GM23338 (cell line): ENCODE results near the gene PPP1R36. TPM values are rescaled to one million over a fixed set of nuclear protein-coding genes. Genes with fewer than 3 reads are reported as not detected.
"Not testable (repeated sequence)": the region's sequence is repeated elsewhere in the genome, so short reads cannot be mapped to it uniquely, and the experiment has no call there.

Source experiments
- ATAC-seq: fragments of 200-7000 bp; cut with Tn5 transposase; 3 replicates; pipeline ENCODE4 v1.9.1; 2020
- DNase-seq: peaks from one replicate; pipeline ENCODE4 v3.0.0-alpha.2; 2015; ENCODE audit warnings: low spot score
- H2AFZ ChIP-seq: fragments of 200-600 bp; sonication (generic); 2 replicates; pipeline ENCODE4 v1.8.0; 2016; ENCODE audit warnings: antibody characterized with exemption, mild to moderate bottlenecking, moderate library complexity
- H3F3A ChIP-seq: fragments of 200-600 bp; sonication (generic); replicated peaks from 2 replicates; pipeline ENCODE4 v1.8.0; 2017; ENCODE audit warnings: antibody characterized with exemption, mixed run types, low read depth
- H3K27ac ChIP-seq: fragments of 200-600 bp; sonication (generic); 2 replicates; pipeline ENCODE4 v1.6.1; 2016; ENCODE audit warnings: low read depth
- H3K27me3 ChIP-seq: fragments of 200-600 bp; sonication (generic); 2 replicates; pipeline ENCODE4 v1.8.0; 2016; ENCODE audit warnings: mild to moderate bottlenecking, mixed run types, moderate library complexity; ENCODE audit not compliant: insufficient read depth
- H3K36me3 ChIP-seq: fragments of 200-600 bp; sonication (generic); 2 replicates; pipeline ENCODE4 v1.8.0; 2016; ENCODE audit warnings: mild to moderate bottlenecking; ENCODE audit not compliant: insufficient read depth
- H3K4me1 ChIP-seq: fragments of 200-600 bp; sonication (generic); 2 replicates; pipeline ENCODE4 v1.8.0; 2016; ENCODE audit warnings: mild to moderate bottlenecking, moderate library complexity; ENCODE audit not compliant: insufficient read depth
- H3K4me2 ChIP-seq: fragments of 200-600 bp; sonication (generic); 2 replicates; pipeline ENCODE4 v1.7.1; 2017; ENCODE audit warnings: mixed run types
- H3K4me3 ChIP-seq: fragments of 200-600 bp; sonication (generic); 2 replicates; pipeline ENCODE4 v1.6.1; 2016; ENCODE audit warnings: mixed run types
- H3K79me2 ChIP-seq: fragments of 200-600 bp; sonication (generic); replicated peaks from 2 replicates; pipeline ENCODE4 v1.8.0; 2017; ENCODE audit warnings: mild to moderate bottlenecking; ENCODE audit not compliant: insufficient read depth
- H3K9me2 ChIP-seq: fragments of 200-600 bp; sonication (generic); 2 replicates; pipeline ENCODE4 v1.8.0; 2017; ENCODE audit not compliant: insufficient read depth
- H4K20me1 ChIP-seq: fragments of 200-600 bp; sonication (generic); replicated peaks from 2 replicates; pipeline ENCODE4 v1.8.0; 2017; ENCODE audit warnings: mild to moderate bottlenecking; ENCODE audit not compliant: insufficient read depth
- H3K27ac Mint-ChIP-seq: 2 replicates; pipeline ENCODE4 v1.8.0; 2020; ENCODE audit warnings: inconsistent platforms, mild to moderate bottlenecking, moderate library complexity, mixed read lengths
- H3K27me3 Mint-ChIP-seq: 3 replicates; pipeline ENCODE4 v1.8.0; 2022; ENCODE audit warnings: low read depth, mild to moderate bottlenecking, moderate library complexity, mixed read lengths, inconsistent platforms; ENCODE audit not compliant: insufficient read depth, poor library complexity
- H3K36me3 Mint-ChIP-seq: 3 replicates; pipeline ENCODE4 v1.8.0; 2021; ENCODE audit warnings: low read depth, mild to moderate bottlenecking, inconsistent platforms, moderate library complexity, mixed read lengths
- H3K4me1 Mint-ChIP-seq: 3 replicates; pipeline ENCODE4 v1.8.0; 2020; ENCODE audit warnings: mild to moderate bottlenecking, inconsistent platforms, mixed read lengths
- H3K4me3 Mint-ChIP-seq: 3 replicates; pipeline ENCODE4 v1.8.0; 2021; ENCODE audit warnings: moderate library complexity, mild to moderate bottlenecking, inconsistent platforms, mixed read lengths
- H3K9me3 Mint-ChIP-seq: 3 replicates; pipeline ENCODE4 v1.8.0; 2020; ENCODE audit warnings: moderate library complexity, mild to moderate bottlenecking, inconsistent platforms, mixed read lengths
- CREB1 ChIP-seq: fragments of 250-450 bp; sonication (Bioruptor Pico); IDR thresholded peaks from 2 replicates; pipeline ENCODE4 v1.5.0; 2020; ENCODE audit warnings: low read depth, mild to moderate bottlenecking, moderate library complexity
- ETS1 ChIP-seq: IDR thresholded peaks from 2 replicates; pipeline ENCODE4 v1.6.1; 2016; ENCODE audit warnings: antibody characterized with exemption
- EZH2 ChIP-seq: fragments of 200-600 bp; sonication (generic); IDR thresholded peaks from one replicate; pipeline ENCODE4 v1.8.0; 2017; ENCODE audit warnings: antibody characterized with exemption, mild to moderate bottlenecking, low read depth; ENCODE audit not compliant: unreplicated experiment
- NANOG ChIP-seq: IDR thresholded peaks from 2 replicates; pipeline ENCODE4 v1.6.1; 2016; ENCODE audit warnings: antibody characterized with exemption, borderline replicate concordance
- POLR2AphosphoS5 ChIP-seq: IDR thresholded peaks from 2 replicates; pipeline ENCODE4 v1.6.1; 2016; ENCODE audit warnings: antibody characterized with exemption, low read depth
- STAT1 ChIP-seq: IDR thresholded peaks from one replicate; pipeline ENCODE4 v1.6.1; 2016; ENCODE audit warnings: antibody characterized with exemption; ENCODE audit not compliant: unreplicated experiment
- ZNF114 ChIP-seq: fragments of 250-450 bp; sonication (Bioruptor Pico); IDR thresholded peaks from 2 replicates; pipeline ENCODE4 v1.5.0; 2020; ENCODE audit warnings: mild to moderate bottlenecking, moderate library complexity
- ZNF331 ChIP-seq: fragments of 250-450 bp; sonication (Bioruptor Pico); IDR thresholded peaks from 2 replicates; pipeline ENCODE4 v1.5.0; 2020; ENCODE audit warnings: low read depth, mild to moderate bottlenecking, moderate library complexity
- polyA plus RNA-seq: library from polyadenylated mRNA; unstranded; fragments of >200 nt; fragmentation: Nextera tagmentation; extraction: Ambion mirVana; gene quantifications from 2 replicates; pipeline ENCODE4 v1.2.1, GENCODE V29; 2016
- total RNA-seq: library from RNA; depleted of rRNA; stranded (reverse); fragments of >200 nt; shearing (Covaris generic); gene quantifications from 2 replicates; pipeline ENCODE4 v1.2.3, GENCODE V29; 2014
- TF ChIP-seq, protein P1 (sequence below): IDR thresholded peaks from one replicate; pipeline ENCODE4 v1.6.1; 2018; ENCODE audit warnings: antibody characterized with exemption; ENCODE audit not compliant: unreplicated experiment
- TF ChIP-seq, protein P2 (sequence below), 2 experiments: fragments of 200-600 bp in 1 of 2; sonication (generic) in 1 of 2; conservative IDR thresholded peaks; 2 replicates each; pipeline versions ENCODE4 v1.5.1 to v1.6.1; 2016 to 2017; ENCODE audit warnings: antibody characterized with exemption in 2 of 2, low read depth in 2 of 2, mild to moderate bottlenecking in 2 of 2, moderate library complexity in 1 of 2

PPP1R36 gene
- total and polyA plus RNA-seq, 2 experiments from 2014 or later: 0.42 to 1.4 TPM

GRCh38 chr14:64630778-64631177 is 81.0 kb downstream of the PPP1R36 start:
- no peak for TF ChIP-seq POLR2AphosphoS5
- TF ChIP-seq, protein P1, sequence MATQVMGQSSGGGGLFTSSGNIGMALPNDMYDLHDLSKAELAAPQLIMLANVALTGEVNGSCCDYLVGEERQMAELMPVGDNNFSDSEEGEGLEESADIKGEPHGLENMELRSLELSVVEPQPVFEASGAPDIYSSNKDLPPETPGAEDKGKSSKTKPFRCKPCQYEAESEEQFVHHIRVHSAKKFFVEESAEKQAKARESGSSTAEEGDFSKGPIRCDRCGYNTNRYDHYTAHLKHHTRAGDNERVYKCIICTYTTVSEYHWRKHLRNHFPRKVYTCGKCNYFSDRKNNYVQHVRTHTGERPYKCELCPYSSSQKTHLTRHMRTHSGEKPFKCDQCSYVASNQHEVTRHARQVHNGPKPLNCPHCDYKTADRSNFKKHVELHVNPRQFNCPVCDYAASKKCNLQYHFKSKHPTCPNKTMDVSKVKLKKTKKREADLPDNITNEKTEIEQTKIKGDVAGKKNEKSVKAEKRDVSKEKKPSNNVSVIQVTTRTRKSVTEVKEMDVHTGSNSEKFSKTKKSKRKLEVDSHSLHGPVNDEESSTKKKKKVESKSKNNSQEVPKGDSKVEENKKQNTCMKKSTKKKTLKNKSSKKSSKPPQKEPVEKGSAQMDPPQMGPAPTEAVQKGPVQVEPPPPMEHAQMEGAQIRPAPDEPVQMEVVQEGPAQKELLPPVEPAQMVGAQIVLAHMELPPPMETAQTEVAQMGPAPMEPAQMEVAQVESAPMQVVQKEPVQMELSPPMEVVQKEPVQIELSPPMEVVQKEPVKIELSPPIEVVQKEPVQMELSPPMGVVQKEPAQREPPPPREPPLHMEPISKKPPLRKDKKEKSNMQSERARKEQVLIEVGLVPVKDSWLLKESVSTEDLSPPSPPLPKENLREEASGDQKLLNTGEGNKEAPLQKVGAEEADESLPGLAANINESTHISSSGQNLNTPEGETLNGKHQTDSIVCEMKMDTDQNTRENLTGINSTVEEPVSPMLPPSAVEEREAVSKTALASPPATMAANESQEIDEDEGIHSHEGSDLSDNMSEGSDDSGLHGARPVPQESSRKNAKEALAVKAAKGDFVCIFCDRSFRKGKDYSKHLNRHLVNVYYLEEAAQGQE: no peak
- H3K27me3 ChIP-seq: no peaks in the 10 kb centered on the region
- H3K4me2 ChIP-seq: no peak overlapping the region
- no peak for ATAC-seq
- Mint-ChIP-seq H3K36me3 (no peaks in the 10 kb centered on the region), H3K4me1 (peaks cover 18% of the 10 kb centered on the region), H3K27ac (no peak overlapping the region), H3K9me3 (no peaks in the 10 kb centered on the region), H3K27me3 (peaks cover 4% of the 10 kb centered on the region), H3K4me3 (no peak overlapping the region)
- H3K4me1 ChIP-seq: peaks cover 6% of the 10 kb centered on the region; the same call in 1 of the 2 replicates
- no peaks in the 10 kb centered on the region for H3F3A ChIP-seq
- no peak overlapping the region for H3K27ac ChIP-seq
- H3K9me2 ChIP-seq: no peaks in the 10 kb centered on the region; the same call in none of the 2 replicates
- H4K20me1 ChIP-seq: no peaks in the 10 kb centered on the region
- no peak overlapping the region for H2AFZ ChIP-seq
- no peak overlapping the region for H3K4me3 ChIP-seq
- H3K79me2 ChIP-seq: no peaks in the 10 kb centered on the region
- H3K36me3 ChIP-seq: no peaks in the 10 kb centered on the region
- DNase-seq: no peak

DNA sequence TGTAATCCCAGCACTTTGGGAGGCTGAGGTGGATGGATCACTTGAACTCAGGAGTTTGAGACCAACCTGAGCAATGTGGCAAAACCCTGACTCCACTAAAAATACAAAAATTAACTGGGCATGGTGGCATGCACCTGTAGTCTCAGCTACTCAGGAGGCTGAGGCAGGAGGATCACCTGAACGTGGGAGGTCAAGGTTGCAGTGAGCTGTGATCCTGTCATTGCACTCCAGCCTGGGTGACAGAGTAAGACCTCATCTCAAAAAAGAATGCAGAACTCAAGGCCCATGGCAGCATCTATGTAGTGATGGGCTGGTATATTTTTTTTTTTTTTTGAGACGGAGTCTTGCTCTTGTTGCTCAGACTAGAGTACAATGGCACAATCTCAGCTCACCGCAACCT is 81.5 kb downstream of the PPP1R36 start:
- H3K4me3 Mint-ChIP-seq, H4K20me1 ChIP-seq, H3K27me3 ChIP-seq, H3K4me3 ChIP-seq, ATAC-seq, H3K27ac ChIP-seq, H2AFZ ChIP-seq, H3K36me3 ChIP-seq, DNase-seq, H3K27me3 Mint-ChIP-seq, H3K4me2 ChIP-seq, H3K27ac Mint-ChIP-seq, H3K36me3 Mint-ChIP-seq, H3K9me2 ChIP-seq, H3K4me1 ChIP-seq, H3K79me2 ChIP-seq, H3K9me3 Mint-ChIP-seq, H3F3A ChIP-seq: not testable (repeated sequence)
- peaks cover 14% of the 10 kb centered on the region for H3K4me1 Mint-ChIP-seq

- Histone ChIP-seq H3K4me1 (peaks cover 6% of the 10 kb centered on the region; the same call in 1 of the 2 replicates), H4K20me1 (no peaks in the 10 kb centered on the region), H3F3A (no peaks in the 10 kb centered on the region), H3K27ac (no peak overlapping the region), H3K79me2 (no peaks in the 10 kb centered on the region), H2AFZ (no peak overlapping the region), H3K27me3 (no peaks in the 10 kb centered on the region), H3K4me3 (no peak overlapping the region), H3K9me2 (no peaks in the 10 kb centered on the region; the same call in none of the 2 replicates), H3K4me2 (no peak overlapping the region), H3K36me3 (no peaks in the 10 kb centered on the region)
- Mint-ChIP-seq H3K4me1 (peaks cover 14% of the 10 kb centered on the region), H3K27ac (no peak overlapping the region), H3K27me3 (peaks cover 4% of the 10 kb centered on the region), H3K36me3 (no peaks in the 10 kb centered on the region), H3K9me3 (no peaks in the 10 kb centered on the region), H3K4me3 (no peak overlapping the region)
- DNase-seq: no peak
- ATAC-seq: no peak
- TF ChIP-seq ETS1: no peak
- no peak for TF ChIP-seq ZNF114 (CRISPR knock-in tag)
- TF ChIP-seq, protein P1: no peak
- TF ChIP-seq, protein P2, sequence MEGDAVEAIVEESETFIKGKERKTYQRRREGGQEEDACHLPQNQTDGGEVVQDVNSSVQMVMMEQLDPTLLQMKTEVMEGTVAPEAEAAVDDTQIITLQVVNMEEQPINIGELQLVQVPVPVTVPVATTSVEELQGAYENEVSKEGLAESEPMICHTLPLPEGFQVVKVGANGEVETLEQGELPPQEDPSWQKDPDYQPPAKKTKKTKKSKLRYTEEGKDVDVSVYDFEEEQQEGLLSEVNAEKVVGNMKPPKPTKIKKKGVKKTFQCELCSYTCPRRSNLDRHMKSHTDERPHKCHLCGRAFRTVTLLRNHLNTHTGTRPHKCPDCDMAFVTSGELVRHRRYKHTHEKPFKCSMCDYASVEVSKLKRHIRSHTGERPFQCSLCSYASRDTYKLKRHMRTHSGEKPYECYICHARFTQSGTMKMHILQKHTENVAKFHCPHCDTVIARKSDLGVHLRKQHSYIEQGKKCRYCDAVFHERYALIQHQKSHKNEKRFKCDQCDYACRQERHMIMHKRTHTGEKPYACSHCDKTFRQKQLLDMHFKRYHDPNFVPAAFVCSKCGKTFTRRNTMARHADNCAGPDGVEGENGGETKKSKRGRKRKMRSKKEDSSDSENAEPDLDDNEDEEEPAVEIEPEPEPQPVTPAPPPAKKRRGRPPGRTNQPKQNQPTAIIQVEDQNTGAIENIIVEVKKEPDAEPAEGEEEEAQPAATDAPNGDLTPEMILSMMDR (conservative IDR thresholded peaks at IDR 0.05; ENCODE audit: low read depth in 2 of 2): no peak
- TF ChIP-seq CREB1 (CRISPR knock-in tag): no peak
- TF ChIP-seq STAT1: no peak
- no peak for TF ChIP-seq ZNF331
- TF ChIP-seq NANOG: no peak
- TF ChIP-seq EZH2: no peak
Observed at GRCh38 chr14:64632056-64632455, 82.3 kb downstream of the PPP1R36 start.
